Urinary bladder (tissue), 4 donors: ENCODE measurements around the gene ERCC5. TPM values are rescaled to one million over a fixed set of nuclear protein-coding genes. Genes with fewer than 3 reads are reported as not detected.

Experiments used
- DNase-seq: peaks from one replicate; pipeline ENCODE4 v3.0.0-alpha.2; 2015; ENCODE audit errors: extremely low spot score
- H3K27ac ChIP-seq: one replicate; pipeline ENCODE4 v1.5.1; 2013; ENCODE audit warnings: low read depth, mild to moderate bottlenecking, moderate library complexity
- H3K36me3 ChIP-seq: one replicate; pipeline ENCODE4 v1.6.1; 2013; ENCODE audit warnings: mild to moderate bottlenecking, moderate library complexity; ENCODE audit not compliant: insufficient read depth
- H3K4me1 ChIP-seq: one replicate; pipeline ENCODE4 v1.6.1; 2013; ENCODE audit warnings: mild to moderate bottlenecking, moderate library complexity; ENCODE audit not compliant: insufficient read depth
- H3K4me3 ChIP-seq: one replicate; pipeline ENCODE4 v1.5.1; 2013; ENCODE audit warnings: low read depth, low read length
- WGBS: extraction: QIAGEN DNeasy Blood & Tissue Kit; methylation state at CpG from one replicate; pipeline ENCODE4 v1.1.7; 2013; 5-methylcytosine and 5-hydroxymethylcytosine counted together
- polyA plus RNA-seq: library from polyadenylated mRNA; stranded (reverse); fragments of 200-250 nt; gene quantifications from one replicate; pipeline ENCODE4 v1.2.3, GENCODE V29; 2013
- total RNA-seq: library from RNA; depleted of rRNA; stranded (reverse); fragments of >200 nt; gene quantifications from one replicate; pipeline ENCODE4 v1.2.3, GENCODE V29; 2014
- donor health status: healthy with polysubstance abuse.
- donor health status: healthy.

ERCC5 gene
- total and polyA plus RNA-seq, 2 donors, result 35.9 to 70.8 TPM

GRCh38 chr13:102879793-102880499, 34.1 kb downstream of the ERCC5 start:
- no peak for DNase-seq
- H3K27ac ChIP-seq, result no peak overlapping the region
- no peaks in the 10 kb centered on the region for H3K4me1 ChIP-seq
- 55% methylated on average over 13 of the region's 13 CpGs for WGBS
- peaks cover 4% of the 10 kb centered on the region for H3K36me3 ChIP-seq
- no peak overlapping the region for H3K4me3 ChIP-seq

DNA sequence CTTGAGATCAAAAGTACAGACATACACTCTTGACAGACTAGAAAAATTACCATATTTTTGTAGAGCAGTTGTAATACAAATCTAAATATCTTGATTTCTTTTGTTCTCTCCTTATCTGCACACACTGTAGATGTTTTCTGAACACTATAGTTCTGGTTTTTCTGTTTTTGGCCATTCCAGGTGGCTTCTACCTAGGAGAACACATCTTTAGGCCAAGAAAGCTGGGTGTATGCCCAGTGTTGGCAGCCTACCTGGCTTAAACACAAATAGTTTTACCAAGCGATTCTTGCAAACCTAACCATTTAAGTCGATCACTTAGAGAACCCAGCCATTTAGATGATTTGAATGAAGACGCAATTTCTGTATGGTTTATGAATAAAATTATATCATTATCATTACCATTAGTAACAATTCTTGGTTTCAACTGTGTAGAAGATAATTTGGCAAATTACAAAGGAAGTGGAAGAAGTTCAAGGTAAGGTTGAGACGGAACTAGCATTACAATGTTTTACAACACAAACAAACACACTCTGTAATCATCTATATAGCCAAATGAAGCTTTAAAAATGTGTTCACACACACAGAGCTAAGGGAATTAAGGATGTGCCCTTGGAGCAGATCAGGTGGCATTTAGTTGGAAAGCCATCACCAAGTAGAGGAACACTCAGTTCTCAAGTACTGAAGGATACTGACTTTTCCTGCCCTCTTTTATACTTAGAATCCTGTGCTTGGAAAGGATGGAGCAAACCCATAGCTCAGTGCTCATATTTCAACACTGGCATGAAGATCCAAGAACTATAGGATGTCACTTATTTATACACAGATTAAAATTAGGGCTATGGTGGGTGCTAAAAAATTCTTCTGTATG, 36.2 kb downstream of the ERCC5 start:
- Histone ChIP-seq H3K36me3 (no peaks in the 10 kb centered on the region), H3K4me3 (no peak overlapping the region), H3K4me1 (no peaks in the 10 kb centered on the region), H3K27ac (no peak overlapping the region)
- whole genome bisulfite sequencing, result 93% methylated on average over 4 of the region's 4 CpGs
- no peak for DNase-seq

DNA sequence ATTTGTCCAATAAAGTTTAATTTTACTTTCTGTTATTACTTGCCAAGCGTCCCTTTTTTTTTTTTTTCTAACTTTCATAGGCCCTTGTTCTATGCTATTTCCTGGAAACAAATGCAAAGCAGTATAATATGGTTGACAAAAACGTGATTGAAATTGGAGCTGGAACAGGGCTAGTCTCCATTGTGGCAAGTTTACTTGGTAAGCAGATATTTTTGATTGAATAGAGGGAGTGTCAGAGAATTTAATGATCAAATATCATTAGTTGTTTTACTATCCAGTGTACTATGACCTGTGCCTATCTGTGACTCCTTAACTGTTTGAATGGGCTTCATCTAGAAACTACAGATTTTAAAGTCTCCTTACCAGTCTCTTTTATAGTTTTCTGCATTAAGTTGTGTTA, 46.7 kb downstream of the ERCC5 start:
- no peak for DNase-seq
- no peaks in the 10 kb centered on the region for H3K36me3 ChIP-seq
- H3K27ac ChIP-seq, result no peak overlapping the region
- no peaks in the 10 kb centered on the region for H3K4me1 ChIP-seq
- WGBS, result 72% methylated on average over 2 of the region's 2 CpGs
- H3K4me3 ChIP-seq, result no peak overlapping the region

DNA sequence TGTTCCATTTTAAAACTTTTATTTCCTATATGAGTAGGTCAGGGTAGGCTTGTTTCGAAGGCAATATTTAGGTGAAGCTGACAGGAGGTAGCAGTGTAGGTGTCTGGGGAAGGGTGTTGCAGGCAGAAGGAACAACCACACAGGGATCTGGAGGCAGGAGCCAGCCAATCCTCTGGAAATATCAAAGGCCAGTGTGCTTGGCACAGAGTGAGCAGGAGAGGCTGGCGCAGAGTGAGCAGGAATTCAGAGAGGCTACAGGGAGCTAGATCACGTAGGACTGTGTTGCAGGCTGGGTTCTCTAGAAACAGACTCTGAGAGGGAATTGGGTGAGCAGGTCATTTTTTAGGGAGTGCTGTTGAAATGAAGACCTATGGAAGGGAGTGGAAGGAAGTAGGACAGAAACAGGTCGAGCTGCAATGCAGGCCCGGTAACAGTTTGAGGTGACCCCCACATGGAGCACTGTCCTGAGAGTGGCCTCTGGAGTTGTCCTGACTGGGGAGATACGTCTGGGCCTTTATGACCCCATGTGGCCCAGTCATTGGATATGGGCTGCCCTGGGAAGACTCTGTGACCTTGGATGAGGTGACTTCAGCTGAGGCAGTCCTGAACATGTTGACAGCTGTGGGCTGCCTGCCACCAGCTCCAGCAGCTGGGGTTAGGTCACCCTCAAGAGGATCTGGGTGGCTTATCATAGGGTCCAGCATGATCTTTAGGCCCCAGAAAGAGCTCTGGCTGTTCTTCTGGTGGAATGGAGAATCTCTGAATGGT, 51.7 kb downstream of the ERCC5 start:
- Histone ChIP-seq H3K4me3 (no peak overlapping the region), H3K36me3 (no peaks in the 10 kb centered on the region), H3K27ac (no peak overlapping the region), H3K4me1 (no peaks in the 10 kb centered on the region)
- DNase-seq, result no peak
- 94% methylated on average over 6 of the region's 6 CpGs for WGBS

- Histone ChIP-seq H3K27ac (no peak overlapping the region), H3K4me3 (no peak overlapping the region), H3K4me1 (no peaks in the 10 kb centered on the region), H3K36me3 (no peaks in the 10 kb centered on the region)
- no peak for DNase-seq
- WGBS, result 88% methylated on average over 4 of the region's 4 CpGs
Measured at GRCh38 chr13:102900193-102900608, 54.4 kb downstream of the ERCC5 start.

DNA sequence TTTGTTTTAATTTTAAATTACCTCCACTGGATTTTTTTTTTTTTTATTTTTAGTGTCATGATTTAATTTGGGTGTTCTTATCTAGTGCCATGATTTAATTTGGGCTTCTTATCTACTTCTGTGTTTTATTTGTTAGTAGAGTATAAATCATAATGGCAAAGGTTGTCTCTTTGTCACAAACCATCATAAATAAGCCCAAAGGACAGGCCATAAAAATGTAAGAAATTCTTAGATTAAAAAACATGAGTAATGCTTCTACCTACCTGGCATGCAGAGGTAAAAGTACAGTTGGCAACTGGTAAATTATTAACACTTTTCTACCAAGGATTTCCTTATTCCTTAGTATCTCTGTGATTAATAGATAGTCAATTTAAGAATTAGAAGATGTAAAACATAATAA, 55.2 kb downstream of the ERCC5 start:
- H3K36me3 ChIP-seq, result no peaks in the 10 kb centered on the region
- H3K4me1 ChIP-seq, result no peaks in the 10 kb centered on the region
- no peak overlapping the region for H3K27ac ChIP-seq
- DNase-seq, result no peak
- H3K4me3 ChIP-seq, result no peak overlapping the region

DNA sequence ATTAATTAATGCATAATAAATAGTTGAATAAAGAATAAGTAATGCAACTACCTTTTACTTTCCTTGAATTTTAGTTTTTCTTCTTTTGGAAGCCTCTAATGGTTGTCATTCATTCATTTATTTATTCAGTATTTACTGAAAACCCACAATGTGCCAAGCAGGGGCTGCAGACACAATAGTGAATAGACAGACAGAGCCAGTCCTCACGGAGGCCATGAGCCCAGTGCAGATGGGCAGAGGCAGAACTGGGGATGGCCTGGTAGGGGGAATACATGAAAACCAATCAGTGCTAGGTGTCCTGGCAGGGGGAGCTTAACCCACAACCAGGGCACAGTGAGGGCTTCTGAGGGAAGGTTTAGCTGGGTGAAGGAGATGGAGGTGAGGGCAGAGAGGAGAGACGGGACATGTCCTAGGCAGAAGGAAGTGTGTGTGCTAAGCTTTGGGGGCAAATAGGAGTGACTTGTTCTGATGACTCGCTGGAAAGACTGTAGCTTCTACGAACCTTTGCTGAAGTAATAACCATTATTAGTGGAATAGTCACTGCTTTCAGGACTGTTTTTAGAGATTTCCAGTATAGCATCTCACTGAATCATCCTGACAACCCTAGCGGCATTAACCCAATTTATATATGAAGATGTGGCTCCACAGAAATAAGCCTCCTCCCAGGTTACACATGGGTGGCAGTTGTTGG, 55.9 kb downstream of the ERCC5 start:
- 91% methylated on average over 5 of the region's 5 CpGs for WGBS
- H3K36me3 ChIP-seq, result no peaks in the 10 kb centered on the region
- DNase-seq, result no peak
- H3K4me1 ChIP-seq, result no peaks in the 10 kb centered on the region
- H3K4me3 ChIP-seq, result no peak overlapping the region
- H3K27ac ChIP-seq, result no peak overlapping the region

GRCh38 chr13:102902789-102903347, 57.0 kb downstream of the ERCC5 start:
- Histone ChIP-seq H3K4me1 (no peaks in the 10 kb centered on the region), H3K27ac (no peak overlapping the region), H3K4me3 (no peak overlapping the region), H3K36me3 (no peaks in the 10 kb centered on the region)
- WGBS, result 77% methylated on average over 12 of the region's 12 CpGs
- no peak for DNase-seq

DNA sequence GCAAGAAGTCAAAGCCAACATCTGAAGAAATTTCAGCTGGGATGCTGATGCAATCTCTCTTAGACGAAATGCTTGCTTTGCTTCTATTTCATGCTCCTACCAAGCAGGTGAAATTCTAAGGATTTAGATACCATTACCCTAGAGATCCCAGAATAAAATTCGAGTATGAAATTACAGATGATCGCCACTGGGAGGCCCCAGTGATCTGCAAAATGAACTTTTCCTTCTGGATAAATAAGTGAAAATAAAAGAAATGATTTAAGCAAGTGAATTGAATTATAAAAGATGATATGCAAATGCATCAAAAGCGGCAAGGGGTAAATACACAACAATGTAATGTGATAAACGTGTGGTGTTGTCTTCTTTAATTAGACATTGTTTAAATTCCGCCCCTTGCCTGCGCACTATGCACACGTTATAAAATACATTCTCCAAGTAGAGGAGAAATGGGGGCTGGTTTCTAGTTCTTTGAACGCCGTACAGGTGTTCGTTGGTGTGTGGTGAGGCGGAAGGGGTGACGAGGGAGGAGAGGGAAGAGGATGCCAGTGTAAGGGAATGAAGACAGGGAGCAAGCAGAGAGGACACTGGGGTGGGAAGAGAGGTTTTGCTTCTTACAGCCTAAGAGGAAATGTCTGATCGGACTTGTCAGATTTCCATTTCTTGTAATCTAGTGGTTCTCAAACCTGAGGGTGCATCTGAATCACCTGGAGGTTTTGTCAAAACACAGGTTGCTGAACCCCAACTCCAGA, 58.0 kb downstream of the ERCC5 start:
- WGBS, result 55% methylated on average over 14 of the region's 14 CpGs
- Histone ChIP-seq H3K4me1 (no peaks in the 10 kb centered on the region), H3K27ac (no peak overlapping the region), H3K4me3 (no peak overlapping the region), H3K36me3 (no peaks in the 10 kb centered on the region)
- DNase-seq, result no peak

DNA sequence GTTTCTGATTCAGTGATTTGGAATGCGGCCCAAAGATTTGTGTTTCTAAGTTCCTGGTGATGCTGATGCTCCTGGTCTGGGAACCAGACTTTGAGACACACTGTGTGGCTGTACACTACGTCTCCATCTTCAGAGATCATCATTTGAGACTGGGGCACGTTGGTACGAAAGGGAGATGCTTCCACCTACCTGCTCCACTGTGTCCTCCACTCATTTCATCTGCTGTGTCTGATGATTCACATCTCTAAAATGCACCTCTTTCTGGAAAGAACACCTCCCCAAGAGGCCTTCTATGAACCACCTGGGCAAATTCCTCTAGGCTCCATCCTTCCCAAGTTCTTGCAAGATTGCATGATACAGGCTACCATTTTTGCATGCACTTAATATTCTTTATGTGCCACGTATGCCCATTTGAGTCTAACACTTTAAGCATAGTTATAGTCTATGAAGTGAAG, 58.6 kb downstream of the ERCC5 start:
- Histone ChIP-seq H3K36me3 (no peaks in the 10 kb centered on the region), H3K4me3 (no peak overlapping the region), H3K4me1 (no peaks in the 10 kb centered on the region), H3K27ac (no peak overlapping the region)
- DNase-seq, result no peak
- 91% methylated on average over 5 of the region's 5 CpGs for WGBS

GRCh38 chr13:102905905-102906771, 60.3 kb downstream of the ERCC5 start:
- DNase-seq, result no peak
- no peak overlapping the region for H3K27ac ChIP-seq
- H3K36me3 ChIP-seq, result no peaks in the 10 kb centered on the region
- WGBS, result 93% methylated on average over 7 of the region's 7 CpGs
- H3K4me3 ChIP-seq, result no peak overlapping the region
- no peaks in the 10 kb centered on the region for H3K4me1 ChIP-seq
